Breast epithelium (tissue), 3 donors: ENCODE results near the gene NSL1.

ENCODE experiments used
- CTCF ChIP-seq, 3 donors: fragments of 450-650 bp; IDR thresholded peaks; one replicate each; pipeline ENCODE4 v1.5.1; 2016 to 2017; ENCODE audit warnings: antibody characterized with exemption in 3 of 3, mild to moderate bottlenecking in 3 of 3, moderate library complexity in 3 of 3
- POLR2A ChIP-seq: fragments of 450-650 bp; IDR thresholded peaks from one replicate; pipeline ENCODE4 v1.6.1; 2016; ENCODE audit warnings: antibody characterized with exemption, mild to moderate bottlenecking, moderate library complexity

GRCh38 chr1:212805767-212806166 is 14.2 kb upstream of the NSL1 start:
- no peak for TF ChIP-seq CTCF (IDR thresholded peaks at IDR 0.05)
- no peak for TF ChIP-seq POLR2A
